ENCODE data around the gene NACA2. TPM values are rescaled to one million over a fixed set of nuclear protein-coding genes. Genes with fewer than 3 reads are reported as not detected.

The NACA2 gene
- total and polyA plus RNA-seq, 2 of the 4 experiments (the other 2 are of a cell fraction) = not detected

DNA sequence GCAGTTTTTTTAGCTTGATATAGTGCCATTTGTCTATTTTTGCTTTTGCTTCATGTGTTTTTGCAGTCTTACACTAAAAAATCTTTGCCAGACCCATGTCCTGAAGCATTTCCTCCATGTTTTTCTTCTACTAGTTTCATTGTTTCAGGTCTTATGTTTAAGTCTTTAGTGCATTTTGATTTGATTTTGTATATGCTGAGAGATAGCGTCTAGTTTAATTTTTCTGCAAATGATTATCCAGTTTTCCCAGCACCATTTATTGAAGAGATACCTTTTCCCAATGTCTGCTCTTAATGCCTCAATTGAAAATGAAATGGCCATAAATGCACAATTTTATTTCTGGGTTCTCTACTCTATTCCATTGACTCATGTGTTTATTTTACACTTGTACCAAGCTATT, 40.8 kb upstream of the NACA2 start:
- H3K23ac ChIP-seq (ENCODE audit: low read depth, low read length) = no peak overlapping the region
- H3K9ac ChIP-seq (ENCODE audit: low read depth, low read length) = no peak overlapping the region
- H3K9me1 ChIP-seq (ENCODE audit: insufficient read depth, low read length) = no peaks in the 10 kb centered on the region
- H2BK5ac ChIP-seq (ENCODE audit: low read depth, low read length, poor library complexity, severe bottlenecking) = no peak overlapping the region
- no peaks in the 10 kb centered on the region for H3K4me1 ChIP-seq (ENCODE audit: control insufficient read depth, insufficient read depth, low read length)
- no peak overlapping the region for H3K27ac ChIP-seq (ENCODE audit: insufficient read depth, low read length)
- TF ChIP-seq CHD1 (IDR thresholded peaks at IDR 0.05; ENCODE audit: low read depth, low read length) (no peak), RAD21 (IDR thresholded peaks at IDR 0.05; ENCODE audit: low read length) (no peak), MAZ (IDR thresholded peaks at IDR 0.05; ENCODE audit: borderline replicate concordance, low read depth, low read length) (no peak), RCOR1 (IDR thresholded peaks at IDR 0.05; ENCODE audit: insufficient replicate concordance, low read length) (no peak), BHLHE40 (IDR thresholded peaks at IDR 0.05; ENCODE audit: low read depth, low read length) (no peak), MAFK (IDR thresholded peaks at IDR 0.05; ENCODE audit: low read depth, low read length) (no peak), ELK1 (IDR thresholded peaks at IDR 0.05; ENCODE audit: borderline replicate concordance, low read depth, low read length) (no peak), FOS (IDR thresholded peaks at IDR 0.05; ENCODE audit: low read depth, low read length) (no peak), NFE2L2 (IDR thresholded peaks at IDR 0.05; ENCODE audit: low read depth, low read length) (no peak), MXI1 (IDR thresholded peaks at IDR 0.05; ENCODE audit: borderline replicate concordance, low read depth, low read length) (no peak), SMC3 (IDR thresholded peaks at IDR 0.05; ENCODE audit: low read depth, low read length) (no peak), USF2 (IDR thresholded peaks at IDR 0.05; ENCODE audit: low read depth, low read length) (no peak), CTCF (conservative IDR thresholded peaks at IDR 0.05; ENCODE audit: low read depth, low read length) (no peak), RFX5 (IDR thresholded peaks at IDR 0.05; ENCODE audit: low read depth, low read length) (no peak), CEBPB (IDR thresholded peaks at IDR 0.05; ENCODE audit: low read depth, low read length) (no peak), POLR2A (IDR thresholded peaks at IDR 0.05; ENCODE audit: low read depth, low read length) (no peak)
- no TSS peak for BruUV-seq (replicated peaks)
- no peak overlapping the region for H2BK15ac ChIP-seq (ENCODE audit: low read depth, low read length)
- H3K4me3 ChIP-seq (ENCODE audit: insufficient read depth, low read depth, low read length) = no peak overlapping the region
- no peaks in the 10 kb centered on the region for H3K36me3 ChIP-seq (ENCODE audit: control insufficient read depth, insufficient read depth, low read length)
- ATAC-seq (ENCODE audit: low read depth) (no peak), DNase-seq (no peak)
- ChIA-PET POLR2A (ENCODE audit: unreplicated experiment) (no interaction called here), CTCF (interaction anchor here (1.6 kb wide), 1 partner anchor 16 kb away, joined by 3 read pairs; no protein-coding TSS in a partner anchor)
- no peak overlapping the region for H3K14ac ChIP-seq (replicated peaks; ENCODE audit: low read depth, low read length)
- in situ Hi-C loops (cut with MboI; ENCODE audit: low sequenced_read_pairs) (loop anchor here (25.0 kb wide), 1 partner anchor 431 kb away; the partner anchor contains the start of gene MED13), intact Hi-C loops (cut with micrococcal nuclease) (no loop called here), dilution Hi-C loops (cut with HindIII; ENCODE audit: low sequenced_read_pairs, unreplicated experiment) (no loop called here)
- H3K9me3 ChIP-seq (ENCODE audit: control insufficient read depth, insufficient read depth, low read length) = peaks cover 3% of the 10 kb centered on the region; the same call in 1 of the 2 replicates
- no peak overlapping the region for H2AK9ac ChIP-seq (replicated peaks; ENCODE audit: low read depth, low read length, poor library complexity)
- no peak overlapping the region for H2AFZ ChIP-seq (replicated peaks; ENCODE audit: low read length, poor library complexity)
- H3K4ac ChIP-seq (ENCODE audit: low read depth, low read length) = no peak overlapping the region
- no peak overlapping the region for H4K5ac ChIP-seq (ENCODE audit: low read depth, low read length)
- H3K4me2 ChIP-seq (ENCODE audit: low read depth, low read length) = no peak overlapping the region
- H3K27me3 ChIP-seq (ENCODE audit: control insufficient read depth, insufficient read depth, low read length) = peaks cover 2% of the 10 kb centered on the region; the same call in 1 of the 2 replicates
- H4K8ac ChIP-seq (ENCODE audit: low read depth in 2 of 2, low read length in 2 of 2) = no peak overlapping the region
- H3K79me1 ChIP-seq (ENCODE audit: low read depth in 1 of 2, low read length in 2 of 2) = no peaks in the 10 kb centered on the region
- H2BK20ac ChIP-seq (ENCODE audit: low read depth, low read length) = no peak overlapping the region
- no peak overlapping the region for H3K18ac ChIP-seq (ENCODE audit: low read depth, low read length)
- no peaks in the 10 kb centered on the region for H4K20me1 ChIP-seq (ENCODE audit: insufficient read depth, low read length)
- no peak overlapping the region for H2AK5ac ChIP-seq (ENCODE audit: low read depth, low read length)
- no peak overlapping the region for H3K56ac ChIP-seq (ENCODE audit: extremely low read depth, insufficient read depth, low read length)
- no CpG with 5 or more reads among the region's 1 CpG for WGBS, 2 experiments (ENCODE audit: extremely low coverage in 2 of 2, insufficient read length in 1 of 2)
- H2BK120ac ChIP-seq (ENCODE audit: low read depth, low read length) = no peak overlapping the region
- no peak overlapping the region for H4K91ac ChIP-seq (ENCODE audit: insufficient read depth, low read depth, low read length)

All from IMR-90 (cell line).